GM21515 (cell line): ENCODE measurements around the gene PTPRN.

ENCODE experiments used
- ATAC-seq: cut with Tn5 transposase; IDR thresholded peaks from one replicate; pipeline ENCODE4 v1.9.1; 2021; ENCODE audit not compliant: unreplicated experiment

The PTPRN gene

DNA sequence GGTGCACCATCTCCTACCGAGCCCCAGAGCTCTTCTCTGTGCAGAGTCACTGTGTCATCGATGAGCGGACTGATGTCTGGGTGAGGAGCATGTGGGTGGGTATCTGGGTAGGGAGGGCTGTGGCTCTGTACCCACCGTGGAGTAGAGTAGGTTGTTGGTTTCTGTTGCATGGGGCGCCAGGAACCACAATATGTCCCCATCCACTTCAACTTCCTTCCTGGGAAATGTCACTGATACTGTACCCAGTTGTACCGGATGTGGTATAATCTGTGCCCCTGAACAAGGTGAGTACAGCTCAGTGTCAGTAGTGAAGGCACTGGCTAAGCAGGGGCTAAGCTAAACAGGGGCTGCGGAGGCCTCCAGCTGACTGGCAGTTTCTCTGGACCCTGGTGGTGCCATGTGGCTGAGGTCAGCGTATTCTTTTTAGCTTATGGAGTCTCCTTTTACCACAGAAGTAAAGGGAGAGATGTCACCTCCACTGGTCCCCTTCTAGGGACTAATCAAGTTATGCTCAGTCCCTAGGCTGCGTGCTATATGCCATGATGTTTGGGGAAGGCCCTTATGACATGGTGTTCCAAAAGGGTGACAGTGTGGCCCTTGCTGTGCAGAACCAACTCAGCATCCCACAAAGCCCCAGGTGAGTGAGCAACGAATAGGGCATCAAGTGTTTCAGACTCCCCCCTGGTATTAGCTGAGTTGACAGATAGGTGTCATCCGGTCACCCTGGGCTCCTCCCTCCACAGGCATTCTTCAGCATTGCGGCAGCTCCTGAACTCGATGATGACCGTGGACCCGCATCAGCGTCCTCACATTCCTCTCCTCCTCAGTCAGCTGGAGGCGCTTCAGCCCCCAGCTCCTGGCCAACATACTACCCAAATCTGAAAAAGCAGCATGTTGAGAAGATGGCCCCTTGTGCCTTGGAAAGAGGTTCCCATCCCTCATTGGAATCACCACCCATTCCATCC lies 61.2 kb downstream of the PTPRN start:
- ATAC-seq: no peak

DNA sequence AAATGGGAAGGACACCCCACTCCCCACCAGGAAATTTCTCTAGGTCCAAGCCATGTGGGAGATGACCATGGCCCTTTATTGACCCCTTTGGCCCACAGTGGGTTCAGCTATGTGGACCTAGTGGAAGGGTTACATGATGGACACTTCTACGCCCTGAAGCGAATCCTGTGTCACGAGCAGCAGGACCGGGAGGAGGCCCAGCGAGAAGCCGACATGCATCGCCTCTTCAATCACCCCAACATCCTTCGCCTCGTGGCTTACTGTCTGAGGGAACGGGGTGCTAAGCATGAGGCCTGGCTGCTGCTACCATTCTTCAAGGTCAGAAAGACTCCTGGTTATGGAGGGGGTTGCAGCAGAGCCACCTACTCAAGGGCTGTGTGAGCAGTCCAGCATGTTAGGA lies 62.6 kb downstream of the PTPRN start:
- no peak for ATAC-seq

DNA sequence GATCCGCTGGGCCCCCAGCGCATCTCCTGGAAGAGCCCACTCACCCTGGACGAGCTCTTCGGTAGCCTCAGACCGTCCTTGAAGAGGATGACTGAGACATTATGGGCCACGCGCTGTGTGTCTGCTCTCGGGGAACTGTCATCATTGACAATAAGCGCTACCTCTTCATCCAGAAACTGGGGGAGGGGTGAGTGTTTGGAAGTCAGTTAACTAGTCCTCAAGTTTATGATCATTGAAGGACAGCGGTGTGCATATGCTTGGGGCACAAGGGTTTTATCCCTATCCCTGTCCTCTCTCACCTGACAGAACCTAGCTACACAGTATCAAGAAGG lies 63.3 kb downstream of the PTPRN start:
- ATAC-seq: peak; percentile 1

DNA sequence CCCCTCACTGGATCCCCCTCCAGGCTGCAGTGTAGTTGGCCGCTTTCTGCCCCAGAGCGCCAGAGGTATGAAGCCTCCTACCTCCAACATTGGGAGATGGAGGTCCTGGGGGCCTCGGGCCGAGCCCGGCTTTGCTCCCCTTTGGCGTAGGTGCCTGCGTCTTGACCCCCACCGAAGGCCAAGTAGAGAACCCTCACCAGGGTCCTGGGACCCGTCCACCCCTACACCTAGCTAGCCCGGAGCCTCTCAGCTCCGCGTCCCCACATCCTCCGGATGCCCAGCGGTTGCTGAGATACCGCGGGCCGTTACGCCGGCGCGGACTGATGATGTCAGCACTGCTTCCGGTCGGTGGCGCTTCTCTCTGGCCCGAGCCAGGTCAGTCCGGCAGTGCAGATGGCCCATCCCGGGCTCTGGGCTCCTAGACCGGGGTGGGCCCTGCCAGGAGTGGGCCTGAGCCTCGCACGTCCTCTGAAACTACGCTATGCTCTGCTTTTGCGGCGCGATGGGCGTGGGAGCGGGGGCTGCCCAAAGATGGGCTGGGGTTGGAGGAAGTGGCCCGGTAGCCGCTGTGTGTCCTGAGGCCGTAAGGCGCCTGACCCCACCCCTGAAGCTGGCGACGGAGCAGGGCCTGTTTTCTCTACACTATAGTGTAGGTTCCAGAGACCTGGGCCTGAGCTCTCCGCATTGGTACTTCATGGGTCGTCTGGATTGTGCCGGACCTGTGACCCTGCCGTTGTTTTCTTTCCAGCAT lies 63.9 kb downstream of the PTPRN start, which contains the start of the genes GLB1L and STK16:
TSS of gene GLB1L (minus strand) at position 297 of the 751 bp plus-strand sequence. CDS start 1,871 bp downstream, outside the sequence.
TSS of gene STK16 (plus strand) at position 332 of the 751 bp plus-strand sequence. CDS start 521 bp downstream, outside the sequence.
- peak; percentile 69 for ATAC-seq

DNA sequence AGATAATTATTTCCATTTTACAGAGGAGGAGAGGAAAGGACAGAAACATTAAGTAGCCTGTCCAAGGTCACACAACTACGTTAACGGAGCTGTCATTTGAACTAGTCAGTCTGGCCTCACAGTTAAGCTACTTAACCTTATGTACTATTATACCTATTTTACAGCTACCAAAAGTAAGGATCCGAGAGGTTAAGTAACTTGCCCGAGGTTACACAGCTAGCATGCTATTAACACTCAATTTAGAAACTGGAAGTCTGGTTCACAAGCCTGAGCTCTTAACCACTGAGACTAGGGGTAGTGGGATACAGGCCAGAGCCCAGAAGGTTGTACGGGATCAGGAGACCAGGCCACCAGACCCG lies 64.4 kb downstream of the PTPRN start:
- ATAC-seq: no peak

DNA sequence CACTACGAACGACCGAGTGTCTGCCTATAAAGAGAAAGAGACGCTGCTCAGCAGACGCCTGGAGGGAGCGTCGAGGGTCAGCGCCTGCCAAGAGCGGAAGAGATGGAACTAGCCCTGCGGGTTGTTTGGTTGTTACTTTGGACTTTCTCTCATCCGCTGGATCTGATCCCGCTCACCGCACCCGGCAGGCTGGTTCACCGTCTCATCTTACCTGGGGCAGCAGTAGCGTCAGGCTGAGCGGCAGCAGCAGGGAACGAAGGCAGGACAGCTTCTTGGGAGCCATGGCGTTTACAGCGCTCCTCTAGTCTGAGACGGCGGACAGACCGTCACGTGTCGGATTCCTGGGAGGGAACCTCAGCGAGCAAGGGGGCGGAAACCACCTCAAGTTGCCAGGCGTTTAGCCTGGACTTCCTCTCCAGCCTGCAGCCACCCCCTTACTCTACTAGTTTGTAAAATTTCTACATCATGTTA lies 65.9 kb downstream of the PTPRN start:
- no peak for ATAC-seq
